Peyer's patch (tissue), 4 donors: Measurements from ENCODE around the gene ALOX5.
"Not testable (repeated sequence)": the region's sequence is repeated elsewhere in the genome, so short reads cannot be mapped to it uniquely, and the experiment has no call there.

Experiments
- POLR2A ChIP-seq, 2 donors: fragments of 450-650 bp; IDR thresholded peaks; one replicate each; pipeline ENCODE4 v1.5.1; 2017; ENCODE audit warnings: antibody characterized with exemption in 2 of 2, mild to moderate bottlenecking in 2 of 2, moderate library complexity in 2 of 2
- TF ChIP-seq, protein P1 (sequence below), 6 experiments: fragments of 450-650 bp in 4 of 6; fragments of 200-600 bp in 2 of 6; sonication (generic) in 1 of 6; IDR thresholded peaks; one replicate each; pipeline ENCODE4 v1.5.1; 2017 to 2019; ENCODE audit warnings: antibody characterized with exemption in 6 of 6, mild to moderate bottlenecking in 3 of 6, moderate library complexity in 1 of 6

DNA sequence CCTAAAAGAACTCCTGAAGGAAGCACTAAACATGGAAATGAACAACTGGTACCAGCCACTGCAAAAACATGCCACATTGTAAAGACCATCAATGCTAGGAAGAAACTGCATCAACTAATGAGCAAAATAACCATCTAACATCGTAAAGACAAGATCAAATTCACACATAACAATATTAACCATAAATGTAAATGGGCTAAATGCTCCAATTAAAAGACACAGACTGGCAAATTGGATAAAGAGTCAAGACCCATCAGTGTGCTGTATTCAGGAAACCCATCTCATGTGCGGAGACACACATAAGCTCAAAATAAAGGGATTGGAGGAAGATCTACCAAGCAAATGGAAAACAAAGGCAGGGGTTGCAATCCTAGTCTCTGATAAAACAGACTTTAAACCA lies 15.7 kb downstream of the ALOX5 start:
- TF ChIP-seq, protein P1, sequence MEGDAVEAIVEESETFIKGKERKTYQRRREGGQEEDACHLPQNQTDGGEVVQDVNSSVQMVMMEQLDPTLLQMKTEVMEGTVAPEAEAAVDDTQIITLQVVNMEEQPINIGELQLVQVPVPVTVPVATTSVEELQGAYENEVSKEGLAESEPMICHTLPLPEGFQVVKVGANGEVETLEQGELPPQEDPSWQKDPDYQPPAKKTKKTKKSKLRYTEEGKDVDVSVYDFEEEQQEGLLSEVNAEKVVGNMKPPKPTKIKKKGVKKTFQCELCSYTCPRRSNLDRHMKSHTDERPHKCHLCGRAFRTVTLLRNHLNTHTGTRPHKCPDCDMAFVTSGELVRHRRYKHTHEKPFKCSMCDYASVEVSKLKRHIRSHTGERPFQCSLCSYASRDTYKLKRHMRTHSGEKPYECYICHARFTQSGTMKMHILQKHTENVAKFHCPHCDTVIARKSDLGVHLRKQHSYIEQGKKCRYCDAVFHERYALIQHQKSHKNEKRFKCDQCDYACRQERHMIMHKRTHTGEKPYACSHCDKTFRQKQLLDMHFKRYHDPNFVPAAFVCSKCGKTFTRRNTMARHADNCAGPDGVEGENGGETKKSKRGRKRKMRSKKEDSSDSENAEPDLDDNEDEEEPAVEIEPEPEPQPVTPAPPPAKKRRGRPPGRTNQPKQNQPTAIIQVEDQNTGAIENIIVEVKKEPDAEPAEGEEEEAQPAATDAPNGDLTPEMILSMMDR (IDR thresholded peaks at IDR 0.05): not testable (repeated sequence)
- TF ChIP-seq POLR2A (IDR thresholded peaks at IDR 0.05): not testable (repeated sequence)
